ENCODE data around the gene IQSEC3. TPM values are rescaled to one million over a fixed set of nuclear protein-coding genes. Genes with fewer than 3 reads are reported as not detected.
"Not testable (repeated sequence)": the region's sequence is repeated elsewhere in the genome, so short reads cannot be mapped to it uniquely, and the experiment has no call there.

IQSEC3 gene
- total and polyA plus RNA-seq, 7 experiments from 2014 or later = 0.36 to 5.5 (median 1.7) TPM; not detected in 1

- H3K27ac Mint-ChIP-seq; H3K9me3 Mint-ChIP-seq; POLR2A ChIA-PET; intact Hi-C loops (cut with micrococcal nuclease); H3K4me1 ChIP-seq (ENCODE audit: control insufficient read depth in 2 of 2, insufficient read depth in 2 of 2, low read length in 2 of 2); H3K4me3 ChIP-seq (ENCODE audit: low read length); CTCF ChIA-PET; H3K27ac ChIP-seq (ENCODE audit: low read depth, low read length); DNase-seq; H3K4me3 Mint-ChIP-seq; H3K36me3 Mint-ChIP-seq; H3K36me3 ChIP-seq (ENCODE audit: control insufficient read depth in 2 of 3, insufficient read depth in 3 of 3, low read length in 3 of 3); H3K4me1 Mint-ChIP-seq; H3K9me3 ChIP-seq (ENCODE audit: control insufficient read depth in 2 of 3, low read length in 3 of 3); H3K27me3 ChIP-seq (ENCODE audit: control insufficient read depth in 2 of 2, insufficient read depth in 2 of 2, low read length in 2 of 2); ATAC-seq: not testable (repeated sequence)
- peaks cover 2 to 40% (median 36%) of the 10 kb centered on the region in 5 donors for H3K27me3 Mint-ChIP-seq
These were observed 21.2 kb upstream of the IQSEC3 start for GRCh38 chr12:45235-45990.

- H3K4me1 Mint-ChIP-seq; CTCF ChIA-PET; H3K4me1 ChIP-seq (ENCODE audit: control insufficient read depth in 2 of 2, insufficient read depth in 2 of 2, low read length in 2 of 2); H3K36me3 ChIP-seq (ENCODE audit: control insufficient read depth in 2 of 3, insufficient read depth in 3 of 3, low read length in 3 of 3); H3K9me3 Mint-ChIP-seq; intact Hi-C loops (cut with micrococcal nuclease); H3K27ac ChIP-seq (ENCODE audit: low read depth, low read length); H3K9me3 ChIP-seq (ENCODE audit: control insufficient read depth in 2 of 3, low read length in 3 of 3); POLR2A ChIA-PET; H3K27ac Mint-ChIP-seq; H3K27me3 ChIP-seq (ENCODE audit: control insufficient read depth in 2 of 2, insufficient read depth in 2 of 2, low read length in 2 of 2); DNase-seq; H3K4me3 Mint-ChIP-seq; H3K4me3 ChIP-seq (ENCODE audit: low read length); H3K36me3 Mint-ChIP-seq: not testable (repeated sequence)
- peak; percentile 52 for ATAC-seq
- H3K27me3 Mint-ChIP-seq = peaks cover 2 to 41% (median 37%) of the 10 kb centered on the region in 5 donors
These were observed 20.6 kb upstream of the IQSEC3 start for GRCh38 chr12:45991-46358.

GRCh38 chr12:46542-46941 lies 20.0 kb upstream of the IQSEC3 start:
- ATAC-seq; H3K27ac Mint-ChIP-seq; intact Hi-C loops (cut with micrococcal nuclease); H3K9me3 ChIP-seq (ENCODE audit: control insufficient read depth in 2 of 3, low read length in 3 of 3); POLR2A ChIA-PET; DNase-seq; H3K4me3 ChIP-seq (ENCODE audit: low read length); H3K27ac ChIP-seq (ENCODE audit: low read depth, low read length); CTCF ChIA-PET; H3K4me1 Mint-ChIP-seq; H3K27me3 ChIP-seq (ENCODE audit: control insufficient read depth in 2 of 2, insufficient read depth in 2 of 2, low read length in 2 of 2); H3K9me3 Mint-ChIP-seq; H3K4me1 ChIP-seq (ENCODE audit: control insufficient read depth in 2 of 2, insufficient read depth in 2 of 2, low read length in 2 of 2); H3K4me3 Mint-ChIP-seq; H3K36me3 Mint-ChIP-seq; H3K36me3 ChIP-seq (ENCODE audit: control insufficient read depth in 2 of 3, insufficient read depth in 3 of 3, low read length in 3 of 3): not testable (repeated sequence)
- H3K27me3 Mint-ChIP-seq = peaks cover 2 to 47% (median 38%) of the 10 kb centered on the region in 5 donors

DNA sequence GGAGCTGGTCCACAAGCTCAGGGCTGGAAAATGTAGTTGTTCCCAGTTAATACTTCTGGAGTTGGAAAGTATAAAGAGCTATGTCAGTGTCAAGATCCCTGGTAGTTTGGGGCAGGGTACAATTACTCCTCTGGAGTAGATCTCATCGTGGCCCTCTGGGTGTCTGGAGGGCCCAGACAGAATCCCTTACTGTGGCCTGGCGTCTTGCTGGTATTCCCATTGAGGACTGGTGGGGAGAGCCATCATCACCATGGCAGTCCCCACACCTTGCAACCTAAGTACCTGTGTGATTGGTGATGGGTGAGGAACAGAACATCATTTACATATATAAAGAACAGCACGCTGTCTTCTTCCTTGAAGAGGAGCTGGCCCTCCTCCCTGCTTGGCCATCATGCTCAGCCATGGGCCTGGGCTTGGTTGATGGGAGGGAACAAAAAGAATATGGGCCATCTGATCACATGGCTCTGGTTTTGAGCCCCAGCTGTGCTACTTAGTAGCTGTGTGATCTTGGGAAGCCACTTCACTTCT lies 18.8 kb upstream of the IQSEC3 start:
- CTCF ChIA-PET; POLR2A ChIA-PET; H3K27me3 ChIP-seq (ENCODE audit: control insufficient read depth in 2 of 2, insufficient read depth in 2 of 2, low read length in 2 of 2); H3K4me3 Mint-ChIP-seq; DNase-seq; H3K9me3 ChIP-seq (ENCODE audit: control insufficient read depth in 2 of 3, low read length in 3 of 3); H3K4me1 ChIP-seq (ENCODE audit: control insufficient read depth in 2 of 2, insufficient read depth in 2 of 2, low read length in 2 of 2); H3K27ac ChIP-seq (ENCODE audit: low read depth, low read length); ATAC-seq; H3K4me3 ChIP-seq (ENCODE audit: low read length); H3K36me3 Mint-ChIP-seq; intact Hi-C loops (cut with micrococcal nuclease); H3K9me3 Mint-ChIP-seq; H3K27ac Mint-ChIP-seq; H3K4me1 Mint-ChIP-seq; H3K36me3 ChIP-seq (ENCODE audit: control insufficient read depth in 2 of 3, insufficient read depth in 3 of 3, low read length in 3 of 3): not testable (repeated sequence)
- peaks cover 2 to 52% (median 43%) of the 10 kb centered on the region in 5 donors for H3K27me3 Mint-ChIP-seq

DNA sequence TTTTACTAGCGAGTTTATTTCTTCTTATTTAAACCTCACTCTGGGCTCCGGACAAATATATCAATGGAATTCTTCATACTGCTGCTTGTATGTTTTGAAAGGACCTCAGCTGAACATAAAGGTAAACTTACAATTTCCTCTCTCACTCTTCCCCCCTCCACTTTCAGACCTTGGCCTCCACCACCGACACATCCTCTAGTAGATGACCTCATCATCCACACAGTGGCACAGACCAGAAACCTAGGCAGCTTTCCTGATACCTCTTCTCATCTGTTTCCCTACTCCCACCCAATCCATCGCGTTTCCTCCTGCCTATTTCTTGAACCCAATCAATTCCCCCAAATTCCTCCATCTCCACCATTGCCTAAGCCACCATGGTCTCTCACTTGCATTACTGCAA lies 17.4 kb upstream of the IQSEC3 start:
- peaks cover 6 to 64% (median 55%) of the 10 kb centered on the region in 5 donors for H3K27me3 Mint-ChIP-seq
- H3K4me1 Mint-ChIP-seq; H3K9me3 ChIP-seq (ENCODE audit: control insufficient read depth in 2 of 3, low read length in 3 of 3); H3K36me3 Mint-ChIP-seq; intact Hi-C loops (cut with micrococcal nuclease); DNase-seq; POLR2A ChIA-PET; H3K27ac ChIP-seq (ENCODE audit: low read depth, low read length); H3K4me1 ChIP-seq (ENCODE audit: control insufficient read depth in 2 of 2, insufficient read depth in 2 of 2, low read length in 2 of 2); CTCF ChIA-PET; H3K4me3 Mint-ChIP-seq; H3K4me3 ChIP-seq (ENCODE audit: low read length); H3K9me3 Mint-ChIP-seq; ATAC-seq; H3K36me3 ChIP-seq (ENCODE audit: control insufficient read depth in 2 of 3, insufficient read depth in 3 of 3, low read length in 3 of 3); H3K27me3 ChIP-seq (ENCODE audit: control insufficient read depth in 2 of 2, insufficient read depth in 2 of 2, low read length in 2 of 2); H3K27ac Mint-ChIP-seq: not testable (repeated sequence)

GRCh38 chr12:51087-51486 lies 15.5 kb upstream of the IQSEC3 start:
- H3K27me3 Mint-ChIP-seq = peaks cover 9 to 66% (median 58%) of the 10 kb centered on the region in 5 donors
- H3K27ac Mint-ChIP-seq; H3K9me3 Mint-ChIP-seq; DNase-seq; H3K27ac ChIP-seq (ENCODE audit: low read depth, low read length); H3K9me3 ChIP-seq (ENCODE audit: control insufficient read depth in 2 of 3, low read length in 3 of 3); H3K4me1 ChIP-seq (ENCODE audit: control insufficient read depth in 2 of 2, insufficient read depth in 2 of 2, low read length in 2 of 2); H3K36me3 Mint-ChIP-seq; CTCF ChIA-PET; H3K27me3 ChIP-seq (ENCODE audit: control insufficient read depth in 2 of 2, insufficient read depth in 2 of 2, low read length in 2 of 2); H3K4me1 Mint-ChIP-seq; H3K36me3 ChIP-seq (ENCODE audit: control insufficient read depth in 2 of 3, insufficient read depth in 3 of 3, low read length in 3 of 3); H3K4me3 ChIP-seq (ENCODE audit: low read length); intact Hi-C loops (cut with micrococcal nuclease); H3K4me3 Mint-ChIP-seq; POLR2A ChIA-PET; ATAC-seq: not testable (repeated sequence)

DNA sequence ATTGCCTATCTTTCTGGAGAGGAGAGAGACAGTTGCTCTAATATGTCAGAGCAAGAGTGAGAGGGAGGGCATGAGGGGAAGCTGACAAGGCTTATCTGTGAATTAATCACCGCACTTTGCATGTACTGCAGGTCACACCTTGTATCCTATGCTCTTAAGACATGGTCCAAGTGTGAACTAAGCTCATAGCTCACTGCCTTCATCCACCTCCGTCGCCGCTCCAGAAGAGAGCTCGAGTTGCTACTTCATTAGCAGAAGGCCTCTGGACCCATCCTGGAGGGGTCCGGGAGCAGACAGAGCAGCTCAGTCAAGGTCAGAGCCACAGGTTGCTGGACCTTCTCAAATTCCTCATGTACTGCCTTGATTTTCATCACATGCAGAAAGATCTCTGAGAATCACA lies 14.6 kb upstream of the IQSEC3 start:
- peaks cover 9 to 69% (median 61%) of the 10 kb centered on the region in 5 donors for H3K27me3 Mint-ChIP-seq
- H3K4me3 ChIP-seq (ENCODE audit: low read length); H3K36me3 Mint-ChIP-seq; CTCF ChIA-PET; H3K36me3 ChIP-seq (ENCODE audit: control insufficient read depth in 2 of 3, insufficient read depth in 3 of 3, low read length in 3 of 3); H3K9me3 ChIP-seq (ENCODE audit: control insufficient read depth in 2 of 3, low read length in 3 of 3); H3K27ac Mint-ChIP-seq; H3K27ac ChIP-seq (ENCODE audit: low read depth, low read length); DNase-seq; H3K4me1 Mint-ChIP-seq; H3K4me1 ChIP-seq (ENCODE audit: control insufficient read depth in 2 of 2, insufficient read depth in 2 of 2, low read length in 2 of 2); POLR2A ChIA-PET; intact Hi-C loops (cut with micrococcal nuclease); ATAC-seq; H3K27me3 ChIP-seq (ENCODE audit: control insufficient read depth in 2 of 2, insufficient read depth in 2 of 2, low read length in 2 of 2); H3K4me3 Mint-ChIP-seq: not testable (repeated sequence)
- H3K9me3 Mint-ChIP-seq = peaks cover 0 to 10% (median 5%) of the 10 kb centered on the region in 11 donors

Measured in naive thymus-derived CD4-positive, alpha-beta T cell (primary cell).